NCI-H2171 treated with DMSO at 0.1 percent for 48 hours (cell line): Measurements from ENCODE around the gene FAM124A.

ENCODE experiments used
- DNase-seq: peaks from one replicate; lab custom pipeline; 2025; lab: John Stamatoyannopoulos, UW

The FAM124A gene

DNA sequence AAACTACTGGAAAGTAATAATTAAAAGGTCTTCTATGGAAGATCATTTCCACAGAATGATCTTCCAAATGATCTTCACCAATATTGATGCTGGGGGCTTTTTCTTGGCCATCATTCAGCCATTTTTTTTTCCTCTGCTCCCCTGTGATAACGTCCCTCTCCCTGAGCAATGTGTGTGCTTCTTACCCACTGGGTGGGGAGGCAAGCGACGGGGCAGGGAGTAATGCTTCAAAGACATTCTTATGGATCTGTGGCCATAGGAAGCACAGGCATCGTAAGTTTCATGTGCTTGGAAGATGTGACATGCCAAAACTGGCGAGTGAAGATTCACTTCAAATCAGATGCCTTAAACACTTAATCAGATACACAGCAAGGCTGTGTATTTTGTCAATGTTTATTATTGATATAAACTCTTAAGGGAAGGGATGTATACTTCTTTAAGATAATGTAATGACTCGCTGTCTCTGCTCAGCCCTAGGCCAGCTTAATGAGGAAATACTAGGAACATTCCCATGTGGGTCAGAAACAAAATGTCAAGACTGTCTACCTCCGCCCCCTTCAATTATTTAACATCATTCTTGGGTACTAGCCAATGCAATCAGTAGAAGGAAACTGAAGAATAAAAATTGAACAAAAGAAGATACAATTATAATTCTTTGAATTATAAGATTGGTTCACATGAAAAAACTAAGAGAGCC is 83.2 kb downstream of the FAM124A start:
- no peak for DNase-seq

DNA sequence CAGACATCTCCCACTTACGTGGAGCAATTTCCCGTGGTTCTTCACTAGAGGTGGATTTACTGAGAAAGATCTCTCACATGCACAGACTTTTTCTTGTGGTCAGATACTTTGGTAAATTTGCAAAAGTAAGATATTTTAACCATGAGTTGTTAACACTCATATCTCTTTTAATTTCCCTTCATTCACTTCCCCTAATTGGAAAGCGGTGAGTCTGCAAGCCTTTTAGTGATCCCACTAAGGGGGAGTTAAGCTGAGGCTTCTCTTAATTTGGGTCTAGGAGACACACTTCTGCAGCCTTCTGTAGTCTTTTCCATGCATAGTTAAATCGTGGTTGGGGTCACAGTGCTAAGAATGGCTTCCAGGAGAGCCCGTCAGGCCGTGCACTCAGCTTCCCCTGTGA is 86.6 kb downstream of the FAM124A start:
- DNase-seq: no peak

DNA sequence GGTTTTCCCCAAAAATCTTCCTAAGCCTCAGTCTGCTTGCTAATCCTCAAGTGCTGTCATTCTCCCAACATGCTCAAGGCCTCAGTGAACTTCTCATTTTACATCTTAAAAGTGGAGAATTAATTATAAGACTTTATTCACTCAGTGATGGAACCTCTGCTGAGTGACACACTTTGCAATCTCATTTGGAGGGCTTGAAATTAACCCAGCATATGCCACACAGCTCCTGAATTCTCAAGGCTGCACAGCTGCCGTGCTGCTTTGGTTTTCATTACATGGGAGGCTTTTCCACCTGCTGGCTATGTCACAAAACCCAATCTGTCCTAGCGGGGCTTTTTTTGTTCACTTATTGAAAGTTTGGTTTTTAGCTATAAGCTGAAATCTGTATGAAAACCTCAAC is 89.0 kb downstream of the FAM124A start:
- DNase-seq: peak; percentile 59

DNA sequence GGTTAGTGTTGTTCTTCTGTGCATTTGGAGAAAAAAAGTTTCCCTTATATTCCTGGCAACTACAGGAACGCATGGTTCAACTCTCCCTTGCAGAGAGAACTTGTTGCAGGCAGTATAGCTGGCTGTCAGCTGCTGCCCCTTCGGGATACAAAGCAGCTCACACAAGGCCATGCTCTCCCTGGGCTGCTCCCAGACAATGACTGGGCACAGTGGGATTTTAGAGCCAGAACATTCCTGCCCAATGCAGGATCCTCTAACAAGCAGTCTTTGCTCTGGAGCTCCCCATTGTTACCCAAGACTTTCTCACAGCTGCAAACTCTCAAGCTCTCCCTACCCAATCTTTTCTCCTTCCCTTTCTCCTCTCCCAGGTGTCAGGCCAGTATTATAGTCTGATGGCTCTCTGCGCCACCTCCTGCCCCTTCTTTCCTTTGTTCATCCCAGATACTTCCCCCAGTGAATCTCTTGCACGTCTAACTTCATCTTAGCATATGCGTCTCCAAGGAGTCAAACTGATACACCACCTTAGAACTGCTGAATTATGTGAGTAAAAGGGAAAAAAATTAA is 89.8 kb downstream of the FAM124A start:
- no peak for DNase-seq

DNA sequence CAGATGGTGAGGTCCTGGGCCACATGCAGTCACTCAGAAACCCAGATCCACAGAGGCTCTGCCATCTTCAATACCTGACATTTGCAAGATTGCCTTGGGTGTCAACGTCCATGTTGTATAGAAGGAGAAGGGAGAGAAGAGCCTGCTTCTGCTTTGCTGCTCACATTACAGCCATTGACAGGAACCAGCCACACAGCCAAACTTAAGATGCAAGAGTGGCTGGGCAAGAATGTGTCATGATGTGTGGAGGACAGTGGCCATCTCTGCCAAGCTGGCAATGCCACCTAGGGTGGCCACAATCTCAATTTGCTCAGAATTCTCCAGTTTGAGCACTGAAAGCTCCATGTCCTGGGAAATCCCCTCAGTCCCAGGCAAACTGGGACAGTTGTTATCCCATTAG is 91.4 kb downstream of the FAM124A start:
- no peak for DNase-seq

DNA sequence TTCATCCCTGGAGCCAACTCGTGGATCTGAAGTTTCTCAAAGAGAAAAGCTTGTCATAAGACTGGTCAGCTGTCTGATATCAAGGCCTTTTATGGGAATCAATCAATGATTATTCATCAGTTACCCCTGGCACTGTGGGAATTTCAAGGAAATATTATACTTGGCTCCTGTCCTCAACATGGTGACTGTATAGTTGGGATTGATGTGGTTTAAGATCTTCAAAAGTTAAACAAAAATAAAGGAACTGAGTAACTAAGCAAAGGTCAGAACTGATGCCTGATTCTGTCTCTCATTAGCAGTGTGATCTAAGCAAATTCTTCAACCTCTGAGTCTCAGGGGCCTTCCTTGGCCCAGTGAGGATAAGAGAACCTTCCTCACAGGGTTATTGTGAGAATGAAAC is 95.1 kb downstream of the FAM124A start:
- no peak for DNase-seq

DNA sequence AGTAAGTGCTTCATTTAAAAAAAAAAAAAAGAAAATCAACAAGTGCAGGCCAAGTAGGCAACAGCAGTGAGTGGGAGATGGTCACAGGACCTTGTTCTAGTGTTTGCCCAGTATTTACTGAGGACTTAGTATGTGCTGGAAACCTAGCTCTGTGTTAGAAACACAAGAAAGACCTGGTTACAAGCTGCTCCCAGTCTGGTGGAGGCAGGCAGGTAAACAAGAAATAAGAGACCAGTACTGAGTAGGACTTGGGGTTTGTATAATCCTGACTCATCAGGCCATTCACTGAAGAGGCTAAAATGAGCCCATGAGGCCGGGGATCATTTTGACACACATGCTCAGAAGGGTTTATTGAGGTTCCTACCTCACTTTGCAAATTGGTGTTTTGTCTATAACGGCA is 95.8 kb downstream of the FAM124A start:
- no peak for DNase-seq

DNA sequence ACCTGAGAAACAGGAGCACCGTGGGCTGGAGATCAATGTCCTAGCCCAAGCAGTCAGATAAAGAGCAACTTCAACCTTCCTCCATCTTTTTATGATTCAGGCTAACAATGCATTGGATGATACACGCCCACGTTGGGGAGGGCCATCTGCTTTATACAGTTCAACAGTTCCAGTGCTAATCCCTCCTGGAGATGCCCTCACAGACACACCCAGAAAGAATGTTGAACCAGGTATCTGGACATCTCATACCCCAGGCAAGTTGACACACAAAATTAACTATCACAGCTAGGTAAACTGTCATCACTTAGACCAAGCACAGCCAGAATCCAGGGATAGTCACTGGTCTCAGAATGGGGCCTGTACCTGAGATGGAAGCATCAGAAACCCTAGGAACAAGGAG is 96.7 kb downstream of the FAM124A start:
- DNase-seq: no peak

DNA sequence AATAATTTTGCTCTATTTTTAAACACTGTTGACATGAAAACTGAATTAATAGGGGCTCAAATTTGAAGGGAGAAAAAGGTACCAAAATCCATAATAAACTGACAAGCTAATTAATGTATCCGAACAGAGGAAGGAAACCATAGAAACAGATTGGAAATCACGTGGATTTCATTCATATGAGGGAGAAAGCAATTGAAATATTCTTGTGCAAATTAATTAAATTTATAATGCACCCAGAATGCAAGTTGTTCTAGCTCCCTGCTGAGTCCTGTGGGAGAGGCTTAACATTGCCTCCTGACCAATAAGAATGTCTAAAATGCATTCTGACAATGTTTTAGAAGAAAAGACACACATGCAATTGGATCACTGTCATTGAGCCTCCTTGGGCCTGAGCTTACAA is 99.6 kb downstream of the FAM124A start:
- no peak for DNase-seq

DNA sequence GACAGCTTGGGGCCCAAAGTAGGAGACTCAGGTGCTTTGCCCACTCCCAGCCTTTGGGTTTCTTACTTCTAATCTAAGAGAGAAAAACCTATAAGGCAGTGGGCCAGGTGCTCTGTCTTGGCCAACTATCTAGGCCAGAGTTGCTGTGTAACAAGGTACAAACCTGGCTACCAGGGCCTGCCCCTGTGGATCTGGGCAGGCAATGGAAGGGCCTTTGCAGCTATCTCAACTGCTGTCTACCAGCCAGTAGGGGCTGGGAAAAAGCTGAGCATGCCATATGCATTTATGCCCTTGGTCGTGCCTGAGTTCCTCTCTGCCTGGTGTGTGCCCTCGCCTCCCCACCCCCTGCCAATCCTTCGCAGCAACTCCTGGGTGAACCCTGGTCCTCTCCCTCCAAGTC is 100.6 kb downstream of the FAM124A start:
- no peak for DNase-seq

DNA sequence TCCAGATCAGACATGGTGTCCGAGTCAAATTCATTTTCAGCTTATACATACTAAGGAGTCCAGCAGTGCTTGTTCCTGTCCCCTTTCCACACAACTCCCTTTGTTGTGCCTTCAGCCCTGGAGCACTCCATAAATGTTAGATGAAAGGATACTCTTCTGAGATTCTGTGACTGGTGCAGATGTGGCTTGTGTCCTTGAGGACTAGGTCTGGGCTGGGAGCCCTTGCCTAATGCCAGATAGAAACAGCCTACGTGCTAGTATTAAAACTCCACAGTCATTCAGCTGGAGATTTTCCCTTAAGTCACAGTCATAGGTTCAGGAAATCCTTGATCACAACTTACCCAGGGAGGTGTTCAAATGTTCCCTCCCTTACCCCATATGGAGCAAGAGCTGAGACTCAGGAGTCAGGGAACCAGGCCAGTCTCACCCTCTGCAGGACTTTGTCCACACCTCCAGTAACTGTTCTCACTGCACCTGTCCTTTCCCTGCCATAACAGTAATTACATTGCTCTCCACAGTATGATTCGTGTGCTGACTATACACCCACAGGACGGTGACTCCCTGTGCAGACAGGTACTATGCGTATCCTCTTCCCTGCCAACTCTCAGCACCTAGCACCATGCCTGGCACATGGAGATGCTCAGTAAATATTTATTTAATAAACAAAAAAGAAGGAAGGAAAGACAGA is 101.8 kb downstream of the FAM124A start:
- no peak for DNase-seq

DNA sequence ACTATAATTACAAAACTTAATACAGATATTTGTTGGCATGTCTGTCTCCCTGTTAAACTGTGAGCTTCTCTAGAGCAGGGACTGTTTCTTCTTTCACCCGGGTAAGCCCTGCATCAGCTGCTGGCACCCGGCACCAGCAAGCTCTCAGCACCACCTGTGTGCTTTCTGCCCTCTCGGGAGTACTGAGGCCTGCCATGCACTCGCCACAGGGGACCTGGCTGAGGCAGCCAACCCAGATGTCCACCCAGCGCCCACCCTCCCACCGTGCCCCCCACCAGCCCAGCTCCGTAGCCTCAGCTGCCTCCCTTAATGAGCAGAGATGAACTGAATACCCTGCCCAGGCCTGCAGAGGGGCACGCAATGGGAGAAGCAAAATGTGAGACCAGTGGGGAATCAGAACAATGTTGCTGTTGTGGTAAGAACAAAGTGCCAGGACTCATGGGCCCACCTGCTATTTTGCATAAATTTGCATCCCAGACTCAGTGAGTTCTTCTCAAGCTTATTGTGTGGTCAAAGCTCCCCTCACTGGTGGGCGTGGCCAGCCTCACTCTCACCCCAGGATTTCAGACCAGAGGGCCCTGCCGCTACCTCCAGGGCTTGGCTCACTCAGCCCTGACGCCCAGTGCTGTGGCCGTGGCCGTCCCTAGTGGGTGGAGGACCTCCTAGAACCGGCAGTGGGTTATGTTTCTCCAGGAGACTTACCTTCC is 102.7 kb downstream of the FAM124A start:
- DNase-seq: peak; percentile 24

DNA sequence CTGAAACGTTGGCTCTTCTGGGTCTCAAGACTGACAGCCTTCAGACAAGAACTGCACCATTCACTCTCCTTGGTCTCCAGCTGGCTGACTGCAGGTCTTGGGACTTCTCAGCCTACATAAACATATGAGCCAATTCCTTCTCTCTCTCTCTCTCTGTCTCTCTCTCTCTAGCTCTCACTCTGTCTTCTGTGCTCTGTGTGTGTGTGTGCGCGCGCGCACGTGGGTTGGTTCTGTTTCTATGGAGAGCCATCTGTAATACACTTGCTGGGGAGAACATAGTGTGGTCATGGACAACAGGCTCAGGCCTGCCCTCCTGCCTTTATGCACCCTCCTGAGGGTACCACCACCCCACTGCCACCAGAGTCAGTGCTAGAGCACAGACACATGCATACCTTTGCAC is 103.6 kb downstream of the FAM124A start:
- no peak for DNase-seq

DNA sequence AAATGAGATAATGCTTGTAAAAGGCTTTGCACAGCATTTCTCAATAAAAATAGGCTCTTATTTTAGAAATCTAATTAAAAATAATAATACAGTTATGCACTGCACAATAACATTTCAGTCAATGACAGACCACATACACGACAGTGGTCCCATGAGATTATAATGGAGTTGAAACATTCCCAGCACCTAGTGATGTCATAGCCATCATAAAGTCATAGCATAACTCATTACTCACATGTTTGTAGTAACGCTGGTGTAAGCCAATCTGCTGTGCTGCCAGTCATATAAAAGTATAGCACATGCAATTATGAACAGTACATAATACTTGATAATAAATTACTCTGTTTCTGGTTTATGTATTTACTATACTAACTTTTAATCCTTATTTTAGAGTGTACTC is 104.6 kb downstream of the FAM124A start:
- no peak for DNase-seq

DNA sequence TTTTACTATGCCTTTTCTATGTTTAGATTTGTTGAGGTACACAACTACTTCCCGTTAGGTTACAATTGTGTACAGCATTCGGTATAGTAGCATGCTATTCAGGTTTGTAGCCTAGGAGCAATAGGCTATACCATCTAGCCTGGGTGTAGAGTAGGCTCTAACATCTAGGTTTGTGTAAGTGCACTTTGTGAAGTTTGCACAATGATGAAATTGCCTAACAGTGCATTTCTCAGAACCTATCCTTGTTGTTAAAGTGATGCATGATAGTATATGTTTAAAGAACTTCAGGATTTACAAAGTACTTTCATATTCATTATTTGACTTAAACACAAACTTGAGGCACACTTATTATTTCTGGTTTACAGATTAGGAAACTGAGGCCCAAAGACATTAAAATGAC is 105.8 kb downstream of the FAM124A start:
- DNase-seq: no peak

DNA sequence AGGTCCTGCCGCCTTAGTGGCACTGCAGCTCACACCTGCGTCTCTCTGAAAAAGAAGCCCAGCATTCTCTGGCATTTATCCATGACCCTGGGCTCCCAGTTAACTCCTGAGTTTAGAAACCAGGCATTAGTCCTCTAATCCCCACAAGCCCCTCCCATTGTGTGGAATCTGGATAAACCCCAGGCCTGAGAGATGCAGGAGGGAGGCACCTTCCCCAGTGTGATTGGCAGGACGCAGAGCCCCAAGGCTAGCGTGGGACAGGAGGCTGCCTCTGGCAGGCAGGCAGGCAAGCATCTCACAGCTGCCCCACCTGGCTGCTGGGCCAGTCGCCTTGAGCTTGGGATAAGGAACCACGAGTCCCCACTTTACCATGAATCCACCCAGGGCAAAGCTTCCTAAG is 106.3 kb downstream of the FAM124A start:
- DNase-seq: no peak

DNA sequence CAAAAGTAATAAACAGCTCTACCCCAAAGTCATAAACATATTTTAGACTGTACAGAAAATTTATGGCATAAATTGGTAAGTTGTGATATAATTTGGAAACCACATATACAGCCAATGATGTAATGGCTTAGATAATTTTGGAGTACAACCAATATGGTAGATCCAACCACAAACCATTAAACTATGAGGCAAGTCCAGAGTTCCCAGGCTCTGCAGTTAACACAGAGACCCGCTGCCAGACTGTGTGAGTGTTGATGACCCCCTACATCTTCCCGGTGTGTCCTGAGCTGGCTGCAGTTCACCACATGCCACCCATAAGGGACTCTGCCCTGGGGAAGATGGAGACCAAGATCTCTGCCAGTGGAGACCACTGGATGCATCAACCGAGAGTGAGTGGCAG is 107.4 kb downstream of the FAM124A start:
- no peak for DNase-seq

DNA sequence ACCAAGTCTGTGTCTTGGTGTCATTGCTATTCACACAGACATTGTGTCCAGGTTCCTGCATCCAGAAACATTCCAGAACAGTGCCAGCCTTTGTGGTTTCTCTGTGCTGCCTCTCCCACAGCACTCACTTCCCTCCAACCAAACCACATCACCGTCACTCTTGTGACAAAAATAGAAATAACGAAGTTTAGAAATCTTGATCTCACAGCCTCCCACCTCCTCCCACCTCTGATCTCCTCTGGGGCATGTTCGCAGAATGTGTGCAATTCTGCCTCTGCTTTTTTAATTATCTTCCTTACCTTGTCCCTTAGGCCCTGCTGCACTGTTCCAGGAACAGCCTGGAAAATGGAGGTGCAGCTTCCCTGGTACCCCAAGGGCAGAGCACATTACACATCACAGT is 108.6 kb downstream of the FAM124A start:
- no peak for DNase-seq

DNA sequence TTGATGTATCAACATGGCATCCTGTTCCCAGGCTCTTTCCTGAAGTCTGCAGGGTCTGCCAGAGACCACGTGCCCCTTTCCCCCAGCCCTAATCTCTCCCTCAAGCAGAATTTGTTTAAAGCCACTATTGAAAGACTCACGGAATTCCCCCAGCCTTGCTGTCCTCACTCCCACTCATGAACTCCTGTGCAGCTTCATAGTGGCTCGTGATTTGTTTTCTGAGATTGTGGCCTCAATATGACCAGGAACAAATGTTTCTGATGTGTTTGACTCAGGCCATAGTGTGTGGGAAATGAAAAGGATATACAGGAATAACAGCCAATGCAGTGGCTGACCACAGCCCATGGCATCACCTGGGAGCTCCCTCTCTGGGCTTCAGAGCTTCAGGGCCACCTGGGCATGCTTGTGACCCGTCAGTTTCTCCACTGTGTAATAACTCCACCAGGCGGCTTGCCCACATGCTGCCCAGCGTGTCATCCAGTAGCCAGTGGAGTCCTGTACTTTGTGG is 109.2 kb downstream of the FAM124A start:
- no peak for DNase-seq

DNA sequence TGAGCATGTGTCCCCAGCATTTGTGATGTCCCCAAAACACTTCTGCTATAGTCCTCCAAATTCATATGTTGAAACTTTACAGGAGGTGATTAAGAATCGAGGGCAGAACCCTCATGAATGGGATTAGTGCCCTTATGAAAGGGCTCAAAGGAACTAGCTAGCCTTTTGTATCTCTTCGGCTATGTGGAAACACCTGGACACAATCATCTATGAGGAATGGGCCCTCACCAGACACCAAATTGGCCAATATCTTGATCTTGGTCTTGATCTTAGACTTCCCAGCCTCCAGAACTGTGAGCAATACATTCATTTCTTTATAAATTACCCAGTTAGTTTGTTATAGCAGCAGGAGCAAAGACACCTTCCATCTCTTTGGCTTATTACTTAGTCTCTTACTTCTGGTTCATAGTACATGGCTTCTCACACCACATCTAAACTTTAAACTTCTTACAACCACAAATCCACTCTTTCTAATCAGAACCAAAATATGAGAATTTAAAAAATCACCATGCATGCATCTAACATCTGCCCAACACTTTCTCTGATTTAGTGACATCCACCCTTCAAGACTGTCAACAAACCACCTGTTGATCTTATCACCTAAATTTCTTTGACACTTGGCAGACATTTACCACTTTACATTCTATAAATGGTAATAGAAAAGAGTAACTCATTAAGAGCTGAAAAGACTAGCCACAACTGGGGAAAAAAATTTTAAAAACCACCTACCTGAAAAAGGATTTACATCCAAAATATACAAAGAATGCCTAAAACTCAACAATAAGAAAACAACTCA is 110.6 kb downstream of the FAM124A start:
- no peak for DNase-seq

DNA sequence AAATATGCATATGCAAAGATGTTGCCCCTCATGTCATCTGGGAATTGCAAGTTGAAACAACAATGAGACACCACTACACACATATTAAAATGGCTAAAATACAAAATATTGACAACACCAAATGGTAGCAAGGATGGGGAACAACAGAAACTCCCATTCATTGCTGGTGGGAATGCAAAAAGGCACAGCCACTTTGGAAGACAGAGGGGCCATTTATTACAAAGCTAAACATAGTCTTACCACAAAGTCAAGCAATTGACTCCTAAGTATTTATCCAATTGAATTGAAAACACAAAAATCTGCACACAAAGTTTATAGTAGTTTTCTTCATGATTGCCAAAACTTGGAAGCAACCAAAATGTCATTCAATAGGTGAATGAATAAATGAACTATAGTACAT is 111.2 kb downstream of the FAM124A start:
- no peak for DNase-seq

DNA sequence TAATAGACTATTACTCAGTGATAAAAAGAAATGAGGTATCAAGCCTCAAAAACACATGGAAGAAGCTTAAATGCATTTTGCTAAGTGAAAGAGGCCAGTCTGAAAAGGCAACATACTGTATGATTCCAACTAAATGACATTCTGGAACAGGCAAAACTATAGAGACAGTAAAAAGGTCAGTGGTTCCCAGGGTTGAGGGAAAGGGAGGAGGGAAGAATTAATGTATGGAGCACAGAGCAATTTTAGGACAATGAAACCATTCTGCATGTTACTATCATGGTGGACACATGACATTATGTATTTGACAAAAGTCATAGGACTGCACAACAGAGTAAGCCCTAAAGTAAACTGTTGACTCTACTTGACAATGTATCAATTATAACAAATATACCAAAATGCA is 111.6 kb downstream of the FAM124A start:
- DNase-seq: no peak
